Esophagus muscularis mucosa (tissue), 4 donors: ENCODE data around the gene BMPR1A. TPM values are rescaled to one million over a fixed set of nuclear protein-coding genes. Genes with fewer than 3 reads are reported as not detected.

ENCODE experiments used
- DNase-seq: peaks from one replicate; pipeline ENCODE4 v3.0.0-alpha.2; 2017; ENCODE audit errors: extremely low spot score
- H3K27ac ChIP-seq, 4 donors: fragments of 200-600 bp; sonication (generic); replicated peaks in 1 of 4; 1 replicate in 3 of 4; 2 replicates in 1 of 4; pipeline ENCODE4 v1.5.1; 2016 to 2019; ENCODE audit warnings: mild to moderate bottlenecking in 1 of 4
- H3K27me3 ChIP-seq, 4 donors: fragments of 200-600 bp; sonication (generic); one replicate each; pipeline versions ENCODE4 v1.5.1 to v1.6.0; 2016 to 2019
- H3K36me3 ChIP-seq, 4 donors: fragments of 200-600 bp; sonication (generic); one replicate each; pipeline ENCODE4 v1.5.1; 2016 to 2019
- H3K4me1 ChIP-seq, 4 donors: fragments of 200-600 bp; sonication (generic); one replicate each; pipeline ENCODE4 v1.5.1; 2016 to 2019
- H3K4me3 ChIP-seq, 4 donors: fragments of 200-600 bp; sonication (generic); 1 replicate in 2 of 4; 2 replicates in 2 of 4; pipeline ENCODE4 v1.5.1; 2016 to 2019; ENCODE audit warnings: mild to moderate bottlenecking in 4 of 4, moderate library complexity in 1 of 4
- H3K9me3 ChIP-seq, 4 donors: fragments of 200-600 bp; sonication (generic); 1 replicate in 3 of 4; 2 replicates in 1 of 4; pipeline ENCODE4 v1.5.1; 2016 to 2019
- EP300 ChIP-seq: sonication (generic); formaldehyde crosslinking; IDR thresholded peaks from one replicate; pipeline ENCODE4 v1.6.1; 2017; ENCODE audit warnings: antibody characterized with exemption
- POLR2A ChIP-seq: fragments of 450-650 bp; IDR thresholded peaks from one replicate; pipeline ENCODE4 v1.6.1; 2017; ENCODE audit warnings: antibody characterized with exemption, moderate library complexity, mild to moderate bottlenecking, low read depth
- POLR2AphosphoS5 ChIP-seq, 2 donors: sonication (generic); formaldehyde crosslinking; IDR thresholded peaks; one replicate each; pipeline ENCODE4 v1.6.1; 2017; ENCODE audit warnings: antibody characterized with exemption in 2 of 2
- WGBS: methylation state at CpG from one replicate; pipeline ENCODE4 v1.1.5; 2018; 5-methylcytosine and 5-hydroxymethylcytosine counted together
- intact Hi-C: fragments of 100-400 bp; cut with DNase I; formaldehyde crosslinking; loops from one replicate; pipeline ENCODE4 v1.15.1; 2023
- total RNA-seq, 4 donors: library from RNA; depleted of rRNA; stranded (reverse); fragments of >200 nt; gene quantifications; one replicate each; pipeline versions ENCODE4 v1.1.0 to v1.2.1, GENCODE V29; 2016
- TF ChIP-seq, protein P1 (sequence below), 3 experiments: fragments of 200-600 bp in 2 of 3; fragments of 450-650 bp in 1 of 3; sonication (generic) in 2 of 3; IDR thresholded peaks; one replicate each; pipeline ENCODE4 v1.5.1; 2017 to 2019; ENCODE audit warnings: antibody characterized with exemption in 3 of 3, mild to moderate bottlenecking in 2 of 3, moderate library complexity in 1 of 3

BMPR1A gene
- total RNA-seq, 4 donors from 2014 or later, result 66.1 to 110 (median 90.5) TPM

DNA sequence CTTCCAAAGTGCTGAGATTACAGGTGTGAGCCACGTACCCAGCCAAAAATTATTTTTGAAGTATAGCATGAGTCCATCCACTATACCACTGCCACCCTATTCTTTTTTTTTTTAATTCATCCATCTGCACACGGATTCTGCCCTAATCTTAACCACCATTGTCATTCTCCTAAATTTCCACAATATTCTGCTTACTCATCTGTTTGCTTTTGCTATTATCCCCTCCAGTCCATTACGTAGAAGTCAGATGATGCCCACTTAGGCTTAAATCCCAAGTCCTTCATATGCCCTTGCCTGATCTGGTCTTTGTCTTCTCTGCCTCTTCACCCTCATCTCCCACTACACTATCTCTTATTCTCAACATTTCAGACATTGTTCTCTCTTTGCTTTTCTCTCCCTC, 114.3 kb downstream of the BMPR1A start:
- 89% methylated on average over 3 of the region's 3 CpGs for WGBS
- no peaks in the 10 kb centered on the region for H3K27me3 ChIP-seq
- no peak for TF ChIP-seq POLR2AphosphoS5 (IDR thresholded peaks at IDR 0.05)
- no peak for TF ChIP-seq POLR2A
- no peak for TF ChIP-seq EP300
- TF ChIP-seq, protein P1, sequence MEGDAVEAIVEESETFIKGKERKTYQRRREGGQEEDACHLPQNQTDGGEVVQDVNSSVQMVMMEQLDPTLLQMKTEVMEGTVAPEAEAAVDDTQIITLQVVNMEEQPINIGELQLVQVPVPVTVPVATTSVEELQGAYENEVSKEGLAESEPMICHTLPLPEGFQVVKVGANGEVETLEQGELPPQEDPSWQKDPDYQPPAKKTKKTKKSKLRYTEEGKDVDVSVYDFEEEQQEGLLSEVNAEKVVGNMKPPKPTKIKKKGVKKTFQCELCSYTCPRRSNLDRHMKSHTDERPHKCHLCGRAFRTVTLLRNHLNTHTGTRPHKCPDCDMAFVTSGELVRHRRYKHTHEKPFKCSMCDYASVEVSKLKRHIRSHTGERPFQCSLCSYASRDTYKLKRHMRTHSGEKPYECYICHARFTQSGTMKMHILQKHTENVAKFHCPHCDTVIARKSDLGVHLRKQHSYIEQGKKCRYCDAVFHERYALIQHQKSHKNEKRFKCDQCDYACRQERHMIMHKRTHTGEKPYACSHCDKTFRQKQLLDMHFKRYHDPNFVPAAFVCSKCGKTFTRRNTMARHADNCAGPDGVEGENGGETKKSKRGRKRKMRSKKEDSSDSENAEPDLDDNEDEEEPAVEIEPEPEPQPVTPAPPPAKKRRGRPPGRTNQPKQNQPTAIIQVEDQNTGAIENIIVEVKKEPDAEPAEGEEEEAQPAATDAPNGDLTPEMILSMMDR (IDR thresholded peaks at IDR 0.05), result no peak
- no peaks in the 10 kb centered on the region for H3K9me3 ChIP-seq
- H3K4me1 ChIP-seq, result peaks cover 20 to 64% (median 52%) of the 10 kb centered on the region in 4 donors
- H3K4me3 ChIP-seq, result no peak overlapping the region
- intact Hi-C loops, result no loop called here
- peak overlapping the region in 1 of 4 donors; percentile 45 for H3K27ac ChIP-seq
- H3K36me3 ChIP-seq, result no peaks in the 10 kb centered on the region
- DNase-seq, result no peak

DNA sequence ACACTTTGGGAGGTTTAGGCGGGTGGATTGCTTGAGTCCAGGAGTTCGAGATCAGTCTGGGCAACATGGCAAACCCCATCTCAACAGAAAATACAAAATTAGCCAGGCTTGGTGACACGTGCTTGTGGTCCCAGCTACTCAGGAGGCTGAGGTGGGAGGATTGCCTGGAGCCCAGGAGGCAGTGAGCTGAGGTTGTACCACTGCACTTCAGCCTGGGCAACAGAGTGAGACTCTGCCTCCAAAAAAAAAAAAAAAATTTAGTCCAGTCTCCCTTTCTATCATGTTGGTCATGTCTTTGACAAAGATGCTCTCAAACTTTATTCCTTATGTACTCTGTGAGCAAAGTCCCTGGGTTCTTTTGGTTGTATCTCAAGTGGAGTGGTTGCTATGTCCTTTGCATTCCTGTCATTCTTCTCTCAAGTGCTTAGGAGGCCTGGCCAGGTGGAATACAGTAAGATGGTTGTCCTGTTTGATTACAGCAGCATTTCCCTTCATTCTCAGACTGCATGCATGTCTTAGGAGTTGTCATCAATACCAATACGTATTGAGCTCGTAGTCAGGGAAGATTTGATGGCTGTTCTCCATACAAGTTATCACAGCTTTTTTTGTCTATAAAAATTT, 115.3 kb downstream of the BMPR1A start:
- TF ChIP-seq, protein P1 (IDR thresholded peaks at IDR 0.05), result no peak
- TF ChIP-seq EP300, result no peak
- TF ChIP-seq POLR2AphosphoS5 (IDR thresholded peaks at IDR 0.05), result no peak
- TF ChIP-seq POLR2A, result no peak
- WGBS, result 93% methylated on average over 5 of the region's 5 CpGs
- H3K4me1 ChIP-seq, result peaks cover 16 to 62% (median 49%) of the 10 kb centered on the region in 4 donors
- no peak overlapping the region for H3K4me3 ChIP-seq
- DNase-seq, result no peak
- no peaks in the 10 kb centered on the region for H3K27me3 ChIP-seq
- peaks cover 0 to 10% (median 6%) of the 10 kb centered on the region in 4 donors for H3K36me3 ChIP-seq
- H3K9me3 ChIP-seq, result no peaks in the 10 kb centered on the region
- intact Hi-C loops, result no loop called here
- H3K27ac ChIP-seq, result peak overlapping the region in 1 of 4 donors; percentile 45

DNA sequence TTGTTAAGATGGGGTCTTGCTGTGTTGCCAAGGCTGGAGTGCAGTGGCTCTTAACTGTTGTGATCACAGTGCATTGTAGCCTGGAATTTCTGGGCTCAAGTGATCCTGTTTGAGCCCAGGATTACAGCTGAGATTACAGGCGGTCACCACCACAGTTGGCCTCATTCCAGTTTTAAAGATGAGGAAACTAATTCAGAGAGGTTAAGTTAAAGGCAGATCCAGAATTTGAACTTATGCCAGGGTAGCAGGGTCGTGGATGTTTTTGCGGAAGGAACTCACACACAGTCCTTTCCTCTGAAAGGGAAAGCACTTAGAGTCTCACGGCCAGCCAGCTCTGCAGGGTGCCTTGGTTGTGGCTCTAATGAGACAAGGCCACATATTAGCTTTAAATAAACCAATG, 116.3 kb downstream of the BMPR1A start:
- H3K27ac ChIP-seq, result peak overlapping the region in 2 of 4 donors; percentile 12 to 19
- H3K27me3 ChIP-seq, result no peaks in the 10 kb centered on the region
- TF ChIP-seq, protein P1 (IDR thresholded peaks at IDR 0.05), result no peak
- TF ChIP-seq EP300, result no peak
- TF ChIP-seq POLR2A, result no peak
- no peak for TF ChIP-seq POLR2AphosphoS5 (IDR thresholded peaks at IDR 0.05)
- DNase-seq, result no peak
- H3K4me3 ChIP-seq, result no peak overlapping the region
- intact Hi-C loops, result no loop called here
- WGBS, result 50% methylated on average over 4 of the region's 4 CpGs
- no peaks in the 10 kb centered on the region for H3K9me3 ChIP-seq
- peaks cover 16 to 54% (median 46%) of the 10 kb centered on the region in 4 donors for H3K4me1 ChIP-seq
- peaks cover 0 to 10% (median 6%) of the 10 kb centered on the region in 4 donors for H3K36me3 ChIP-seq

DNA sequence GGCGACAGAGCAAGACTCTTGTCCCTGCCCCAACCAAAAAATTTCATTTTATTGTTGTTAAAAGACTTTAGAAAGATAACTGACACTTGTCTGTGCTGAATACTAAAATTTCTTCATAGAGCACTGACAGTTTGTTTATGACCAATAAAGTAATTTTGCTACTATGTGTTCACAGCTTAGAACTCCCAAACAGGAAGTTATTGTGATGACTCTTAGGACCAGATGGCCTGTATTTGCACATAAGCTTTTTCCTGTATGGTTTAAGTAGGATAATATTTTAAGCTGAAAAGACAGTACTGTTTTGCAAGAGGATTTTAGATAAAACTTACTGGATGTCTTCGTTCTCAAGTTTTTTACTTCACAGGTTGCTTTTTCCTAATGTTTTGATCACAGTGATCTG, 120.3 kb downstream of the BMPR1A start:
- no peaks in the 10 kb centered on the region for H3K27me3 ChIP-seq
- WGBS, result 92% methylated on average over 2 of the region's 2 CpGs
- H3K9me3 ChIP-seq, result no peaks in the 10 kb centered on the region
- H3K4me1 ChIP-seq, result peaks cover 11 to 52% (median 24%) of the 10 kb centered on the region in 4 donors
- DNase-seq, result no peak
- TF ChIP-seq EP300, result no peak
- TF ChIP-seq, protein P1 (IDR thresholded peaks at IDR 0.05), result no peak
- no peak for TF ChIP-seq POLR2A
- no peak for TF ChIP-seq POLR2AphosphoS5 (IDR thresholded peaks at IDR 0.05)
- H3K4me3 ChIP-seq, result no peak overlapping the region
- intact Hi-C loops, result no loop called here
- peak overlapping the region in 2 of 4 donors; percentile 12 to 47 for H3K27ac ChIP-seq
- H3K36me3 ChIP-seq, result peaks cover 0 to 10% (median 6%) of the 10 kb centered on the region in 4 donors
